Upper lobe of right lung (tissue), 1 donor: Measurements from ENCODE around the gene LYRM9. TPM values are rescaled to one million over a fixed set of nuclear protein-coding genes. Genes with fewer than 3 reads are reported as not detected.

Source experiments
- ATAC-seq: fragments of 200-7000 bp; cut with Tn5 transposase; one replicate; pipeline ENCODE4 v1.9.1; 2020; ENCODE audit warnings: mild to moderate bottlenecking, moderate library complexity
- DNase-seq: peaks from one replicate; pipeline ENCODE4 v3.0.0-alpha.2; 2020
- H3K27ac ChIP-seq: fragments of 200-600 bp; one replicate; pipeline ENCODE4 v1.8.0; 2022
- H3K27me3 ChIP-seq: fragments of 200-600 bp; one replicate; pipeline ENCODE4 v1.8.0; 2022; ENCODE audit warnings: mild to moderate bottlenecking
- H3K36me3 ChIP-seq: fragments of 200-600 bp; one replicate; pipeline ENCODE4 v1.8.0; 2022
- H3K4me1 ChIP-seq: fragments of 200-600 bp; one replicate; pipeline ENCODE4 v1.8.0; 2022
- H3K4me3 ChIP-seq: fragments of 200-600 bp; one replicate; pipeline ENCODE4 v1.8.0; 2022; ENCODE audit warnings: mild to moderate bottlenecking
- H3K9me3 ChIP-seq: fragments of 200-600 bp; one replicate; pipeline ENCODE4 v1.8.0; 2022
- CTCF ChIP-seq: fragments of 200-600 bp; IDR thresholded peaks from one replicate; pipeline ENCODE4 v1.8.0; 2022; ENCODE audit warnings: antibody characterized with exemption
- intact Hi-C: fragments of 100-400 bp; cut with DNase I; formaldehyde crosslinking; loops from one replicate; pipeline ENCODE4 v1.11.0; 2022
- total RNA-seq: library from RNA; stranded (reverse); fragmentation: NEBNext Ultra II Directional; extraction: Animal tissue kit (Norgen Biotek cat#: 25700); gene quantifications from one replicate; pipeline ENCODE4 v1.2.1, GENCODE V29; 2021
- donor health status: DM: no; HTN: yes; CAD: no; lungs with severe emphysema.

Gene LYRM9
- total RNA-seq, 1 donor from 2014 or later: 9.0 TPM

DNA sequence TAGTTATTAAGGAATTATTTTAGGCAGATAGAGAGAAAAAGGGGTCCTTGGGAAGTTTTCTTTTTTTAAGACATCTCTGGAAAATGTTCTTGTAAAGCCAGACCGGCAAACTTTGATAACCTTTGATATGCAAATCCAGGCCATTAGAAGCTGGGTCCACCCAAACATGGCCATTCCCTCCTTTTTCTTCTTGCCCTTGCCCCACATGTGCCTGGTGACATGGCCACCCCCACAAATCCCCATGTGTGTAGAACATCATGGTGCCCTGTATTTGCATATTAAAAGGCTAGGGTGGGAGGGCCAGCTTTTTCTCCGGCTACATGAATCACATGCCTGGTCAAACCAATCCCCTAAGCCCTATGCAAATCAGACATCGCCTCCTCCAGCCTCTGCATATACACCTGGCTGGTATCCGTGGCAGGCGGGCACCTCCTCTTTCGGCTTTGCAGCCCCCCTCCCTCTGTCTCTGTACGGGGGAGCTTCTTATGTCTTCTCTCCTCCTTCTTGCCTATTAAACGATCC, 43.9 kb upstream of the LYRM9 start:
- no peak overlapping the region for H3K27ac ChIP-seq
- no peak overlapping the region for H3K4me3 ChIP-seq
- no peaks in the 10 kb centered on the region for H3K27me3 ChIP-seq
- no peaks in the 10 kb centered on the region for H3K4me1 ChIP-seq
- no peak for TF ChIP-seq CTCF
- no peak for DNase-seq
- no peaks in the 10 kb centered on the region for H3K9me3 ChIP-seq
- H3K36me3 ChIP-seq: no peaks in the 10 kb centered on the region
- intact Hi-C loops: no loop called here
- ATAC-seq: no peak

DNA sequence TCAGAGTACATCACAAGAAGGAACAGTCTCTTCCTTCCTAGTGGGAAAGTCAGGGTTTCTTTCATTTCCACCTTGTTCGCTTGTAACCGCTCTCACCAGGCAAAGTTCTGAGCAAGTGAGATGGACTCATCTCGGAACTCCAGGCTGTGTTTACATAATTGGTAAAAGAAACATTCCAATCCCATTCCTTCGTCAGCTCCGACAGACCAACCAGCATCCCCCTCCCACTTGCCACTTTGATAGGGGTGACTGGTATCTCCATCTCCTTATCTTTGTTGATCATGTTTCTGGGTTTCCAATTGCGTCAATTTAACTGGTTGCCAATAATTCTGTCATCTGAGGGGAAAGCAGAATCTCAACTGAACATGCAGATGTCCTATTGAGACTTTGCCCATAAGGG, 36.8 kb upstream of the LYRM9 start:
- no peaks in the 10 kb centered on the region for H3K27me3 ChIP-seq
- ATAC-seq (no peak), DNase-seq (no peak)
- H3K27ac ChIP-seq: no peak overlapping the region
- no peaks in the 10 kb centered on the region for H3K36me3 ChIP-seq
- H3K4me1 ChIP-seq: no peaks in the 10 kb centered on the region
- no peak overlapping the region for H3K4me3 ChIP-seq
- TF ChIP-seq CTCF: no peak
- H3K9me3 ChIP-seq: no peaks in the 10 kb centered on the region
- intact Hi-C loops: no loop called here

DNA sequence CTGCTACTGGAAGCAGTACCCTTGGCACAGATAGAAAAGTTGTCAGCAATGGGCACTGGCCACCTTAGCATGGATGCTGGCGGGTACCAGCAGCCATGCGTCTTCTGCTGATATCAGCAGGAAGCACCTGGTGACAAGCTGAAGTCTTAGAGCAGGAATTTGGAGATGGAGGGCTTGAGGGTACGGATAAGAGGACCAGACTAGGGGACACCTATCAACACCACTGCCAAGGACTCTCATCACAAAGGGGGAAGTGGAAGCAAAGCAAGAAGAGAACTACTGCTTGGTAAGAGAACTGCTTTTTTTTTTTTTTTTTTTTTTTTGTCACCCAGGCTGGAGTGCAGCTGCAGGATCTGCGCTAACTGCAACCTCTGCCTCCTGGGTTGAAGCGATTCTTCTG, 35.4 kb upstream of the LYRM9 start:
- no peaks in the 10 kb centered on the region for H3K4me1 ChIP-seq
- DNase-seq: no peak
- no peak for ATAC-seq
- intact Hi-C loops: no loop called here
- H3K27ac ChIP-seq: no peak overlapping the region
- H3K27me3 ChIP-seq: no peaks in the 10 kb centered on the region
- H3K4me3 ChIP-seq: no peak overlapping the region
- no peaks in the 10 kb centered on the region for H3K36me3 ChIP-seq
- no peaks in the 10 kb centered on the region for H3K9me3 ChIP-seq
- no peak for TF ChIP-seq CTCF

GRCh38 chr17:27927781-27928180, 34.6 kb upstream of the LYRM9 start:
- intact Hi-C loops: no loop called here
- H3K9me3 ChIP-seq: no peaks in the 10 kb centered on the region
- H3K4me1 ChIP-seq: no peaks in the 10 kb centered on the region
- DNase-seq (no peak), ATAC-seq (no peak)
- no peak overlapping the region for H3K4me3 ChIP-seq
- no peaks in the 10 kb centered on the region for H3K27me3 ChIP-seq
- no peaks in the 10 kb centered on the region for H3K36me3 ChIP-seq
- TF ChIP-seq CTCF: no peak
- no peak overlapping the region for H3K27ac ChIP-seq

DNA sequence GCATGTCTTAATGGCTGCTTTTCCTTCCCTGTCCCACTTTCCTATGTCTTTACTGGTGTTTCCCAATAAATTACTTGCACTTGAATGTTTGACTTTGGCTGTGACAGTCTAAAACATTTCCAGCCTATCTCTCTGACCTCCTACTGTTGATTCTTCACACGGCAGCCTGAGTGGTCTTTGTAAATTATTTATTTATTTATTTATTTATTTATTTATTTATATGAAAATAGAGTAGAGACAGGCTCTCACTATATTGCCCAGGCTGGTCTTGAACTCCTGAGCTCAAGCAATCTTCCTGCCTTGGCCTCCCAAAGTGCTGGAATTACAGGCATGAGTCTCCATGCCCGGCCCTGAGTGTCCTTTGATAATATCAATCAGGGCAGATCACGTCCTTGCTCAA, 28.4 kb upstream of the LYRM9 start:
- no peak overlapping the region for H3K27ac ChIP-seq
- DNase-seq: no peak
- H3K27me3 ChIP-seq: no peaks in the 10 kb centered on the region
- no peak for ATAC-seq
- no peaks in the 10 kb centered on the region for H3K36me3 ChIP-seq
- H3K9me3 ChIP-seq: no peaks in the 10 kb centered on the region
- H3K4me3 ChIP-seq: no peak overlapping the region
- intact Hi-C loops: no loop called here
- no peaks in the 10 kb centered on the region for H3K4me1 ChIP-seq
- TF ChIP-seq CTCF: no peak

GRCh38 chr17:27921077-27921476, 27.9 kb upstream of the LYRM9 start:
- no peak overlapping the region for H3K27ac ChIP-seq
- H3K4me1 ChIP-seq: no peaks in the 10 kb centered on the region
- no peaks in the 10 kb centered on the region for H3K27me3 ChIP-seq
- intact Hi-C loops: no loop called here
- TF ChIP-seq CTCF: no peak
- no peaks in the 10 kb centered on the region for H3K36me3 ChIP-seq
- H3K9me3 ChIP-seq: no peaks in the 10 kb centered on the region
- H3K4me3 ChIP-seq: no peak overlapping the region
- DNase-seq: no peak
- no peak for ATAC-seq
